HL-60 (cell line): ENCODE measurements around the gene TOR1A.

Experiments
- GABPA ChIP-seq: IDR thresholded peaks from 2 replicates; pipeline ENCODE4 v1.6.1; 2012; ENCODE audit warnings: low read depth
- TF ChIP-seq, protein P1 (sequence below): IDR thresholded peaks from one replicate; pipeline ENCODE4 v1.5.1; 2011; ENCODE audit warnings: low read length, control low read depth, inconsistent platforms; ENCODE audit not compliant: insufficient read depth

GRCh38 chr9:129779560-129780190 is 44.3 kb downstream of the TOR1A start:
- TF ChIP-seq GABPA = no peak
- TF ChIP-seq, protein P1, sequence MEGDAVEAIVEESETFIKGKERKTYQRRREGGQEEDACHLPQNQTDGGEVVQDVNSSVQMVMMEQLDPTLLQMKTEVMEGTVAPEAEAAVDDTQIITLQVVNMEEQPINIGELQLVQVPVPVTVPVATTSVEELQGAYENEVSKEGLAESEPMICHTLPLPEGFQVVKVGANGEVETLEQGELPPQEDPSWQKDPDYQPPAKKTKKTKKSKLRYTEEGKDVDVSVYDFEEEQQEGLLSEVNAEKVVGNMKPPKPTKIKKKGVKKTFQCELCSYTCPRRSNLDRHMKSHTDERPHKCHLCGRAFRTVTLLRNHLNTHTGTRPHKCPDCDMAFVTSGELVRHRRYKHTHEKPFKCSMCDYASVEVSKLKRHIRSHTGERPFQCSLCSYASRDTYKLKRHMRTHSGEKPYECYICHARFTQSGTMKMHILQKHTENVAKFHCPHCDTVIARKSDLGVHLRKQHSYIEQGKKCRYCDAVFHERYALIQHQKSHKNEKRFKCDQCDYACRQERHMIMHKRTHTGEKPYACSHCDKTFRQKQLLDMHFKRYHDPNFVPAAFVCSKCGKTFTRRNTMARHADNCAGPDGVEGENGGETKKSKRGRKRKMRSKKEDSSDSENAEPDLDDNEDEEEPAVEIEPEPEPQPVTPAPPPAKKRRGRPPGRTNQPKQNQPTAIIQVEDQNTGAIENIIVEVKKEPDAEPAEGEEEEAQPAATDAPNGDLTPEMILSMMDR = no peak
